Esophagus muscularis mucosa (tissue), 4 donors: ENCODE data around the gene RBP2. TPM values are rescaled to one million over a fixed set of nuclear protein-coding genes. Genes with fewer than 3 reads are reported as not detected.

Experiments used
- DNase-seq: peaks from one replicate; pipeline ENCODE4 v3.0.0-alpha.2; 2017; ENCODE audit errors: extremely low spot score
- H3K27ac ChIP-seq, 4 donors: fragments of 200-600 bp; sonication (generic); replicated peaks in 1 of 4; 1 replicate in 3 of 4; 2 replicates in 1 of 4; pipeline ENCODE4 v1.5.1; 2016 to 2019; ENCODE audit warnings: mild to moderate bottlenecking in 1 of 4
- H3K27me3 ChIP-seq, 4 donors: fragments of 200-600 bp; sonication (generic); one replicate each; pipeline versions ENCODE4 v1.5.1 to v1.6.0; 2016 to 2019
- H3K36me3 ChIP-seq, 4 donors: fragments of 200-600 bp; sonication (generic); one replicate each; pipeline ENCODE4 v1.5.1; 2016 to 2019
- H3K4me1 ChIP-seq, 4 donors: fragments of 200-600 bp; sonication (generic); one replicate each; pipeline ENCODE4 v1.5.1; 2016 to 2019
- H3K4me3 ChIP-seq, 4 donors: fragments of 200-600 bp; sonication (generic); 1 replicate in 2 of 4; 2 replicates in 2 of 4; pipeline ENCODE4 v1.5.1; 2016 to 2019; ENCODE audit warnings: mild to moderate bottlenecking in 4 of 4, moderate library complexity in 1 of 4
- H3K9me3 ChIP-seq, 4 donors: fragments of 200-600 bp; sonication (generic); 1 replicate in 3 of 4; 2 replicates in 1 of 4; pipeline ENCODE4 v1.5.1; 2016 to 2019
- CTCF ChIP-seq, 3 experiments: fragments of 200-600 bp in 2 of 3; fragments of 450-650 bp in 1 of 3; sonication (generic) in 2 of 3; IDR thresholded peaks; one replicate each; pipeline ENCODE4 v1.5.1; 2017 to 2019; ENCODE audit warnings: antibody characterized with exemption in 3 of 3, mild to moderate bottlenecking in 2 of 3, moderate library complexity in 1 of 3
- EP300 ChIP-seq: sonication (generic); formaldehyde crosslinking; IDR thresholded peaks from one replicate; pipeline ENCODE4 v1.6.1; 2017; ENCODE audit warnings: antibody characterized with exemption
- POLR2A ChIP-seq: fragments of 450-650 bp; IDR thresholded peaks from one replicate; pipeline ENCODE4 v1.6.1; 2017; ENCODE audit warnings: antibody characterized with exemption, moderate library complexity, mild to moderate bottlenecking, low read depth
- POLR2AphosphoS5 ChIP-seq, 2 donors: sonication (generic); formaldehyde crosslinking; IDR thresholded peaks; one replicate each; pipeline ENCODE4 v1.6.1; 2017; ENCODE audit warnings: antibody characterized with exemption in 2 of 2
- WGBS: methylation state at CpG from one replicate; pipeline ENCODE4 v1.1.5; 2018; 5-methylcytosine and 5-hydroxymethylcytosine counted together
- intact Hi-C: fragments of 100-400 bp; cut with DNase I; formaldehyde crosslinking; loops from one replicate; pipeline ENCODE4 v1.15.1; 2023
- total RNA-seq, 4 donors: library from RNA; depleted of rRNA; stranded (reverse); fragments of >200 nt; gene quantifications; one replicate each; pipeline versions ENCODE4 v1.1.0 to v1.2.1, GENCODE V29; 2016

The RBP2 gene
- total RNA-seq, 4 donors from 2014 or later, result not detected

- Histone ChIP-seq H3K9me3 (no peaks in the 10 kb centered on the region), H3K27me3 (no peaks in the 10 kb centered on the region), H3K27ac (no peak overlapping the region), H3K4me3 (no peak overlapping the region), H3K36me3 (peaks cover 0 to 17% (median 3%) of the 10 kb centered on the region in 4 donors), H3K4me1 (no peaks in the 10 kb centered on the region)
- DNase-seq, result no peak
- no peak for TF ChIP-seq POLR2AphosphoS5 (IDR thresholded peaks at IDR 0.05)
- TF ChIP-seq POLR2A, result no peak
- TF ChIP-seq EP300, result no peak
- TF ChIP-seq CTCF (IDR thresholded peaks at IDR 0.05), result no peak
- 49% methylated on average over 2 of the region's 2 CpGs for WGBS
- intact Hi-C loops, result no loop called here
Observed at GRCh38 chr3:139522421-139522820, 46.1 kb upstream of the RBP2 start.

- peaks cover 0 to 16% (median 3%) of the 10 kb centered on the region in 4 donors for H3K36me3 ChIP-seq
- 22% methylated on average over 1 of the region's 1 CpG for WGBS
- no peak overlapping the region for H3K4me3 ChIP-seq
- TF ChIP-seq CTCF (IDR thresholded peaks at IDR 0.05) (no peak), EP300 (no peak)
- intact Hi-C loops, result no loop called here
- H3K9me3 ChIP-seq, result no peaks in the 10 kb centered on the region
- H3K4me1 ChIP-seq, result no peaks in the 10 kb centered on the region
- no peaks in the 10 kb centered on the region for H3K27me3 ChIP-seq
- H3K27ac ChIP-seq, result no peak overlapping the region
- DNase-seq, result no peak
Observed at GRCh38 chr3:139521816-139522215, 45.5 kb upstream of the RBP2 start.

- no peaks in the 10 kb centered on the region for H3K27me3 ChIP-seq
- TF ChIP-seq EP300, result no peak
- TF ChIP-seq POLR2A, result no peak
- TF ChIP-seq CTCF (IDR thresholded peaks at IDR 0.05), result no peak
- no peak for TF ChIP-seq POLR2AphosphoS5 (IDR thresholded peaks at IDR 0.05)
- intact Hi-C loops, result no loop called here
- H3K36me3 ChIP-seq, result peaks cover 0 to 13% (median 0%) of the 10 kb centered on the region in 4 donors
- H3K9me3 ChIP-seq, result no peaks in the 10 kb centered on the region
- H3K4me3 ChIP-seq, result no peak overlapping the region
- no peak for DNase-seq
- H3K27ac ChIP-seq, result no peak overlapping the region
- 88% methylated on average over 3 of the region's 3 CpGs for WGBS
- H3K4me1 ChIP-seq, result no peaks in the 10 kb centered on the region
Observed at GRCh38 chr3:139521144-139521543, 44.8 kb upstream of the RBP2 start.

- no peaks in the 10 kb centered on the region for H3K4me1 ChIP-seq
- no peaks in the 10 kb centered on the region for H3K9me3 ChIP-seq
- no peaks in the 10 kb centered on the region for H3K27me3 ChIP-seq
- no peak overlapping the region for H3K4me3 ChIP-seq
- WGBS, result 78% methylated on average over 5 of the region's 7 CpGs
- intact Hi-C loops, result no loop called here
- peak; percentile 84 for DNase-seq
- H3K36me3 ChIP-seq, result peaks cover 0 to 12% (median 0%) of the 10 kb centered on the region in 4 donors
- no peak overlapping the region for H3K27ac ChIP-seq
- TF ChIP-seq CTCF (IDR thresholded peaks at IDR 0.05) (peak in 2 of 3 experiments; percentile 6 to 9), POLR2A (no peak), POLR2AphosphoS5 (IDR thresholded peaks at IDR 0.05) (no peak)
Observed at GRCh38 chr3:139519998-139520737, 43.9 kb upstream of the RBP2 start.
